ENCODE results near the gene RBPMS2. TPM values are rescaled to one million over a fixed set of nuclear protein-coding genes. Genes with fewer than 3 reads are reported as not detected.
A peak's percentile ranks its signal among the peaks of the same experiment; 100 is the strongest.
"Not testable (repeated sequence)": the region's sequence is repeated elsewhere in the genome, so short reads cannot be mapped to it uniquely, and the experiment has no call there.

The RBPMS2 gene
- total RNA-seq, 1 donor from 2014 or later = 1.9 TPM

- Histone ChIP-seq H3K4me3 (ENCODE audit: low read depth, low read length) (no peak overlapping the region), H3K36me3 (ENCODE audit: control insufficient read depth, insufficient read depth, low read length) (no peaks in the 10 kb centered on the region), H3K27me3 (ENCODE audit: control insufficient read depth, insufficient read depth, low read length) (peaks cover 2% of the 10 kb centered on the region)
- TF ChIP-seq, protein P1, sequence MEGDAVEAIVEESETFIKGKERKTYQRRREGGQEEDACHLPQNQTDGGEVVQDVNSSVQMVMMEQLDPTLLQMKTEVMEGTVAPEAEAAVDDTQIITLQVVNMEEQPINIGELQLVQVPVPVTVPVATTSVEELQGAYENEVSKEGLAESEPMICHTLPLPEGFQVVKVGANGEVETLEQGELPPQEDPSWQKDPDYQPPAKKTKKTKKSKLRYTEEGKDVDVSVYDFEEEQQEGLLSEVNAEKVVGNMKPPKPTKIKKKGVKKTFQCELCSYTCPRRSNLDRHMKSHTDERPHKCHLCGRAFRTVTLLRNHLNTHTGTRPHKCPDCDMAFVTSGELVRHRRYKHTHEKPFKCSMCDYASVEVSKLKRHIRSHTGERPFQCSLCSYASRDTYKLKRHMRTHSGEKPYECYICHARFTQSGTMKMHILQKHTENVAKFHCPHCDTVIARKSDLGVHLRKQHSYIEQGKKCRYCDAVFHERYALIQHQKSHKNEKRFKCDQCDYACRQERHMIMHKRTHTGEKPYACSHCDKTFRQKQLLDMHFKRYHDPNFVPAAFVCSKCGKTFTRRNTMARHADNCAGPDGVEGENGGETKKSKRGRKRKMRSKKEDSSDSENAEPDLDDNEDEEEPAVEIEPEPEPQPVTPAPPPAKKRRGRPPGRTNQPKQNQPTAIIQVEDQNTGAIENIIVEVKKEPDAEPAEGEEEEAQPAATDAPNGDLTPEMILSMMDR (IDR thresholded peaks at IDR 0.05; ENCODE audit: insufficient read depth, low read length, poor library complexity, severe bottlenecking) = no peak
- no peak for DNase-seq (ENCODE audit: low read depth)
Measured at GRCh38 chr15:64742921-64743320, 32.5 kb downstream of the RBPMS2 start.

GRCh38 chr15:64742385-64742784, 33.0 kb downstream of the RBPMS2 start:
- DNase-seq (ENCODE audit: low read depth) = no peak
- Histone ChIP-seq H3K4me3 (ENCODE audit: low read depth, low read length) (no peak overlapping the region), H3K27me3 (ENCODE audit: control insufficient read depth, insufficient read depth, low read length) (peaks cover 3% of the 10 kb centered on the region), H3K36me3 (ENCODE audit: control insufficient read depth, insufficient read depth, low read length) (no peaks in the 10 kb centered on the region)
- TF ChIP-seq, protein P1 (IDR thresholded peaks at IDR 0.05; ENCODE audit: insufficient read depth, low read length, poor library complexity, severe bottlenecking) = no peak

DNA sequence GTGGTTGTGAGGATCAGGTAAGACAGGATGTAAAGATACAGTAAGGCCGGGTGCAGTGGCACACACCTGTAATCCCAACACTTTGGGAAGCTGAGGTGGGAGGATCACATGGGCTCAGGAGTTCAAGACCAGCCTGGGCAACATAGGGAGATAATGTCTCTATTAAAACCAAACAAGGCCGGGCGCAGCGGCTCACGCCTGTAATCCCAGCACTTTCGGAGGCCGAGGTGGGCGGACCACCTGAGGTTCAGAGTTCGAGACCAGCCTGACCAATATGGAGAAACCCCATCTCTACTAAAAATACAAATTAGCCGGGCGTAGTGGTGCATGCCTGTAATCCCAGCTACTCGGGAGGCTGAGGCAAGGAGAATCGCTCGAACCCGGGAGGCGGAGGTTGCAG, 33.7 kb downstream of the RBPMS2 start:
- not testable (repeated sequence) for H3K27me3 ChIP-seq (ENCODE audit: control insufficient read depth, insufficient read depth, low read length); H3K4me3 ChIP-seq (ENCODE audit: low read depth, low read length); DNase-seq (ENCODE audit: low read depth); H3K36me3 ChIP-seq (ENCODE audit: control insufficient read depth, insufficient read depth, low read length)

DNA sequence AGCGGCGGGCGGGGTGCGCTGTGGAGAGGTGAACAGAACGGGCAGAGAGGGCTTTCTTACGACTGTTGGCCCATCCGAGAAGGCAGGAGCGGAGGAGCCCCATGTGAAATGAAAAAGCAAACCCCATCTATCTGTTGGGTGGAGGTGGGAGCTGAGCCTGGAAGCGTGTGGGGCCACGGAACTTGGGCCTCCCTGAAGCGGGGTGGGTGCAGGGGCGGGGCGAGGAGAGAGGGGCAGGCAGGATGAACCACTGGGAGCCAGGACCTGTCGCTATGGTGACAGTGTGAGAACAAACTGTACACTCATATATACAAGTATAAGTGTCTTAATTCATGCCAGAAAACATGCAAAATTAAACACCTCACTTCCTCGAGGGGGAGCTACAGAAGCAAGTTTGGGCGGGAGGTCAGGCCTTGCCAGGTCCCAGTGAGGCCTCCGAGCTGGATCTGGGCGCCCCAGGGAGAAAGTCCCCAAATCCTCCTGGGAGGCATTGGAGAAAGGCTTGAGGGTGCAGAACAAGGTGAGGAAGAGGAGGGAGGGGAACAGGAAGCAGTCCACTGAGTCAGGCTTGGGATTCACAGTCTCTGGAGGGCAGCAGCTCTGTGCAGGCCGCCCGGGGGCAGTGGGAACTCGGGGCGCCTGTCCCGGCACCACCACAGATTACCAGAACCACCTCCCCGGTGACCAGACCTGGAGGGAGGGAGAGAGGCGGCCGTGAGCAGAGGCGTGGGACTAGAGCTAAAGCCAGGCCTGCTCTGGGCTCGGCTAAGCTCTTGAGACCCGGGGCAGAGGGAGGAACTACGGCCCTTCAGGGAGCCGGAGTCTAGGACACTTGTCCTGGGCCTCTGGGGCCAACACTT, 34.8 kb downstream of the RBPMS2 start:
- Histone ChIP-seq H3K36me3 (ENCODE audit: control insufficient read depth, insufficient read depth, low read length) (no peaks in the 10 kb centered on the region), H3K27me3 (ENCODE audit: control insufficient read depth, insufficient read depth, low read length) (peaks cover 3% of the 10 kb centered on the region), H3K4me3 (ENCODE audit: low read depth, low read length) (no peak overlapping the region)
- TF ChIP-seq, protein P1 (IDR thresholded peaks at IDR 0.05; ENCODE audit: insufficient read depth, low read length, poor library complexity, severe bottlenecking) = peak; percentile 12
- DNase-seq (ENCODE audit: low read depth) = no peak

GRCh38 chr15:64739577-64740143, 35.7 kb downstream of the RBPMS2 start:
- Histone ChIP-seq H3K27me3 (ENCODE audit: control insufficient read depth, insufficient read depth, low read length) (peaks cover 3% of the 10 kb centered on the region), H3K36me3 (ENCODE audit: control insufficient read depth, insufficient read depth, low read length) (no peaks in the 10 kb centered on the region), H3K4me3 (ENCODE audit: low read depth, low read length) (no peak overlapping the region)
- TF ChIP-seq, protein P1 (IDR thresholded peaks at IDR 0.05; ENCODE audit: insufficient read depth, low read length, poor library complexity, severe bottlenecking) = no peak
- no peak for DNase-seq (ENCODE audit: low read depth)

DNA sequence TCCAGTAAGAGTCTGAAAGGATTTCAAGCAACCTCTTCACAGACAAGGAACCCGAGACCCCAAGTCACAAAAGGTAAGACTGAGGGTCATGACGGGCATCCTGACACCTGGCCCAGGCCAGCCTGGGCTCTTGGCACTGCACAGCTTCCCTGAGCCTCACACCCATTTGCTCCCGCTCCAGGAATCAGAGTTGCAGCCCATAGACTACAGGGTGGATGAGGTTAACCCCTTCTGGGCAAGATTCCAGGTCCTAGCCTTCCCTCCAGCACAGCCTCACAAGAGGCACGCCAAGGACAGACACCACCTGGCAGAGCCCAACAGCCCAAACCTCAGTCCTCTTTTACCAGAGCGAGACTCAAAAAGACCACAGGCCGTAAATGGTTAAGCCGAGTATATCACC, 36.2 kb downstream of the RBPMS2 start:
- H3K36me3 ChIP-seq (ENCODE audit: control insufficient read depth, insufficient read depth, low read length) = no peaks in the 10 kb centered on the region
- DNase-seq (ENCODE audit: low read depth) = no peak
- no peak overlapping the region for H3K4me3 ChIP-seq (ENCODE audit: low read depth, low read length)
- H3K27me3 ChIP-seq (ENCODE audit: control insufficient read depth, insufficient read depth, low read length) = peaks cover 3% of the 10 kb centered on the region
- TF ChIP-seq, protein P1 (IDR thresholded peaks at IDR 0.05; ENCODE audit: insufficient read depth, low read length, poor library complexity, severe bottlenecking) = no peak

Data from kidney epithelial cell (primary cell).